GM04503 (cell line): ENCODE data around the gene SIGLEC7.

Experiments
- DNase-seq: peaks from one replicate; pipeline ENCODE4 v3.0.0-alpha.2; 2012; ENCODE audit warnings: low read depth

SIGLEC7 gene

GRCh38 chr19:51119101-51119500, 23.0 kb upstream of the SIGLEC7 start:
- DNase-seq, result no peak

- no peak for DNase-seq
Measured at GRCh38 chr19:51119611-51120010, 22.5 kb upstream of the SIGLEC7 start.

- DNase-seq, result no peak
Measured at GRCh38 chr19:51120160-51120559, 21.9 kb upstream of the SIGLEC7 start.

DNA sequence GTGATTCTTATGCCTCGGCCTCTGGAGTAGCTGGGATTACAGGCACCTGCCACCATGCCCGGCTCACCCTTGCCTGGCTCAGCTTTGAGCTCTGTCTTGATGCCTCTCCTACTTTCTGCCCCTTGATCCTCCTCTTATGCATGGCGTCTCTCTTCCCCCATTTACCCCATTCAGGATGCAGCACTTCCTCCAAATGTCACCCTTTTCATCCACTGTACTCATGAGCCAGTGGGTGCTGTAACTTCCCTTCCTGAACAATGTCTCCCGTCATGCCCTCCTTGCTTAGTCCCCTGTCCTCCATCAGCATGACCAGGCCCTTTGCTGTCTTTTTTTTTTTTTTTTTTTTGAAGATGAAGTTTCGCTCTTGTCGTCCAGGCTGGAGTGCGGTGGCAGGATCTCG, 20.8 kb upstream of the SIGLEC7 start:
- DNase-seq, result no peak

GRCh38 chr19:51122112-51122981, 19.8 kb upstream of the SIGLEC7 start:
- DNase-seq, result no peak

- no peak for DNase-seq
Measured at GRCh38 chr19:51123381-51123800, 18.7 kb upstream of the SIGLEC7 start.

DNA sequence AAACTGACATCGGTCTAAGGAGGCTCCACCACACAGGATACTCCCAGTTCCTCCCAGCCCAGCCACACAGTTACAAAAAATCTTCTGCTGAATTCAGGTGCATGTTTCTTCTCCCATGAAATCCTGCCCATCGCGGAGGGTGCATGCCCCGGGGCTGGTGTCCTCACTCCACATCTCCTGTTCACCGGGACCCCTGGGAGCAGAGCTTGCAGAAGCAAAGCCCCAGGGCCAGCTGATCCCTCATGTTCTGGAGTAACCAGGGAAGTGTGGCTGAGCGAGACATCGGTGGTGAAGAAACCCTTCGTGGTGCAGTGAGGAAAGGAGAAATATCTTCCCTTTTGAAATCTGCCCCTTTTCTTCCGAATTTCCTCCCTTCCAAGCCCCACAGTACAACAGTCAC, 18.3 kb upstream of the SIGLEC7 start:
- no peak for DNase-seq

DNA sequence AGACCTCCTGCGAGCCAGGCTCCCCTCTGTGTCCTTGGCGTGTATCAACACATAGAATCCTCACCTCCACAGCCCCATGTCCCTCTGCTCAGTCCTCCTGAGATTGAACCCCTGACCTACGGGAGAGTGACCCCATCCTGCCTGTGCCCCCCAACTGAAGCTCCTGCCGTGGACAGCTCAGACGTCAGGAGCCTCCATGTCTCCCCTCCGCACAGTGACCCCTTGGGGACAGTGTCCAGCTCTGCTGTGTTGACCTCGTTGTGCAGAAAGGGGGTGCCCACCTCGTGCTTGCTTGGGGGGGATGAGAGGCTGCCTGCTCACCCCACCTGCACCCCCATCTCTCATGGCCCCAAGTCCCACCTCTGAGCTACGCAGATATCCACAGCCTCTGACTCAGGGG, 17.9 kb upstream of the SIGLEC7 start:
- no peak for DNase-seq

- DNase-seq, result no peak
Measured at GRCh38 chr19:51124729-51125128, 17.4 kb upstream of the SIGLEC7 start, which contains the start of gene SIGLEC9. TSS of gene SIGLEC9 (plus strand) at chr19:51124906. CDS start at chr19:51124975, 69 bp downstream.

- no peak for DNase-seq
Measured at GRCh38 chr19:51125421-51126075, 16.6 kb upstream of the SIGLEC7 start.

GRCh38 chr19:51127032-51127431, 15.1 kb upstream of the SIGLEC7 start:
- DNase-seq, result no peak

GRCh38 chr19:51127755-51128154, 14.3 kb upstream of the SIGLEC7 start:
- DNase-seq, result no peak

- DNase-seq, result no peak
Measured at GRCh38 chr19:51128227-51128626, 13.9 kb upstream of the SIGLEC7 start.

GRCh38 chr19:51129716-51130115, 12.4 kb upstream of the SIGLEC7 start:
- DNase-seq, result no peak

DNA sequence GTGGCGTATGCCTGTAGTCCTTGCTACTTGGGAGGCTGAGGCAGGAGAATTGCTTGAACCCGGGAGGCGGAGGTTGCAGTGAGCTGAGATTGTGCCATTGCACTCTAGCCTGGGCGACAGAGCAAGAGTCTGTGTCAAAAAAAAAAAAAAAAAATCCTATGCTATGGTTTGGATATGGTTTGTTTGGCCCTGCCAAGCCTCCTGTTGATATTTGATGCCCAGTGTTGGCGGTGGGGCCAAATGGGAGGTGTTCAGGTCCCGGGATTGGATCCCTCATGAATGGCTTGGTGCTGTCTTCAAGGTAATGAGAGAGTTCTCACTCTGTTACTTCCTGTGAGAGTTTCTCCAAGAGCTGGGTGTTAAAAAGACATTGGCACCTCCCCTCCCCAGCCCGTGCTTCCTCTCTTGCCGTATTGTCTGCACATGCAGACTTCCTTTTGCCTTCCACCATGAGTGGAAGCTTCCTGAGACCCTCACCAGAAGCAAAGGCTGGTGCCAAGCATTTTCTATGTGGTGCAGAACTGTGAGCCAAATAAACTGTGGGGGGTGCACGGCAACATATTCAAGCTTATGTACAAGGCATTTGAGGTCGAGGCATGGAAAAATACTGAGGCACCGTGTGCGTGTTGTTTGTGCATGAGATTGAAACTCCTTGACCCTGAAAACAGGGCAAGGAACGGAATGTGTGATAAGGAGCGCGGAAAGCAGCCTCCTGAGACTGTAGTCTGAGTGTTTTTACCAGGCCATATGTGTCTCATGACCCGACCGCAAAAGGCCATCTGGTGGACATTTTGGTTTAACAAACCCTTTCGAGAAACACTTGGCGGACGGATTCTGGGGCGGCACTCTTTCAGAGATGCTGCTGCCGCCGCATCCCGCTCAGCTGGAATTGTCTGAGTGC, 10.1 kb upstream of the SIGLEC7 start:
- peak; percentile 3 for DNase-seq

- DNase-seq, result no peak
Measured at GRCh38 chr19:51135004-51135403, 7.1 kb upstream of the SIGLEC7 start.

GRCh38 chr19:51135986-51136762, 5.9 kb upstream of the SIGLEC7 start:
- no peak for DNase-seq

DNA sequence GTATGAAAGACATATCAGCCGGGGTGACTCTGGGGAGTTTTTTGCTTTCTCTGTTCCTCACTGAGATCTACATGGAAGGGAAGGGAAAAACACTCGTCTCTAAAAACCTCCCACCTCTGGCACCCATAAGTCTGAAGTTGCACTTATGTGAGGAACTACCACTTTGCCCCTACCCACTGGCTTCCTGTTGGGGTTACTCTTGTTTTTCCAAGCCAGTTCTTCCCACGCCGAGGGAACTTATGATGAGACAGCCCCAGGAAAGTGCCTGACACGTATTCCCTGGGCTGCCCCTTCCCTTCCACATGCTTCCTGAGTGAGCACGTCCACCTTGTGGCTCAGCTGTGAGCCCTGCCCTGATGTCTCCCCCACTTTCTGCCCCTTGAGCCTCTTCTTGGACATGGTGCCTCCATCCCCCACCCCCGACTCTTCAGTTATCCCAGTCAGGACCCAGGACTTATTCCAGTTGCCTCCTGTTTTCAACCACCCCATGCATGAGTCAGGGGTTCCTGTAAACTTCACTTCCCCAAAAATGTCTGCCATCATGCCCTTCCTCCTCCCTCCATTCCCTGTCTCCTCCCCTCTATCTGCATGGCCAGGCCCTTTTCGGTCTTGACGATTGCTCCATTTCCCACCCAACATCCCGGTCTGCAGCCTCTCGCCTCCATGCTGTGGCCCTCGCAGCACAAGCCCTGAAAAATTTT, 5.1 kb upstream of the SIGLEC7 start:
- no peak for DNase-seq

- DNase-seq, result no peak
Measured at GRCh38 chr19:51137792-51138425, 4.2 kb upstream of the SIGLEC7 start.

DNA sequence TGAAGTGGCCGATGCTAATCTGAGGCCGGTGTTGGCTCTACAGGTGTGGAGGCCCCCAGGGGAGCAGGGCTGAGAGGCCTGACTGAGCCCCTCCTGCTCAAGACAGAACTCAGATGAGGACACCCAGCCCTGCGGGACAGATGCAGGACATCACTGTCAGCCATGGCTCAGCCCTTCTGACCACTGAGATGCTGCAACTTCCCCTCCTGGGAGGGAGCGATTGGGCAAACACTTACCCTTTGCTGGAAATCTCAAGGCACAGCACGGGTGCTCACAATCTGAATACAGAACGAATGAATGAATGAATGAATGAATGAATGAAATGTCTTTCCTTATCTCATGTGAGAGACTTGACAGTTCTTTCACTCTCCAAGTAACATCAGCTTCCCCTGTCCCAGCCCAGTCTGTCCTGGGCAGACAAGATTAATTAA, 3.5 kb upstream of the SIGLEC7 start:
- no peak for DNase-seq
